ENCODE results near the gene GPRIN3. TPM values are rescaled to one million over a fixed set of nuclear protein-coding genes. Genes with fewer than 3 reads are reported as not detected.

The GPRIN3 gene
- total RNA-seq, 1 experiment from 2014 or later: 7.6 TPM

GRCh38 chr4:89352541-89352940, 44.9 kb upstream of the GPRIN3 start:
- intact Hi-C loops (cut with micrococcal nuclease; ENCODE audit: unreplicated experiment): no loop called here
- DNase-seq: no peak
- Mint-ChIP-seq H3K27ac (ENCODE audit: unreplicated experiment) (no peak overlapping the region), H3K4me3 (ENCODE audit: low read depth, unreplicated experiment) (no peak overlapping the region), H3K9me3 (ENCODE audit: low read depth, unreplicated experiment) (no peaks in the 10 kb centered on the region), H3K27me3 (ENCODE audit: unreplicated experiment) (no peaks in the 10 kb centered on the region), H3K4me1 (ENCODE audit: low read depth, unreplicated experiment) (peaks cover 13% of the 10 kb centered on the region), H3K36me3 (ENCODE audit: insufficient read depth, unreplicated experiment) (no peaks in the 10 kb centered on the region)
- TF ChIP-seq, protein P1, sequence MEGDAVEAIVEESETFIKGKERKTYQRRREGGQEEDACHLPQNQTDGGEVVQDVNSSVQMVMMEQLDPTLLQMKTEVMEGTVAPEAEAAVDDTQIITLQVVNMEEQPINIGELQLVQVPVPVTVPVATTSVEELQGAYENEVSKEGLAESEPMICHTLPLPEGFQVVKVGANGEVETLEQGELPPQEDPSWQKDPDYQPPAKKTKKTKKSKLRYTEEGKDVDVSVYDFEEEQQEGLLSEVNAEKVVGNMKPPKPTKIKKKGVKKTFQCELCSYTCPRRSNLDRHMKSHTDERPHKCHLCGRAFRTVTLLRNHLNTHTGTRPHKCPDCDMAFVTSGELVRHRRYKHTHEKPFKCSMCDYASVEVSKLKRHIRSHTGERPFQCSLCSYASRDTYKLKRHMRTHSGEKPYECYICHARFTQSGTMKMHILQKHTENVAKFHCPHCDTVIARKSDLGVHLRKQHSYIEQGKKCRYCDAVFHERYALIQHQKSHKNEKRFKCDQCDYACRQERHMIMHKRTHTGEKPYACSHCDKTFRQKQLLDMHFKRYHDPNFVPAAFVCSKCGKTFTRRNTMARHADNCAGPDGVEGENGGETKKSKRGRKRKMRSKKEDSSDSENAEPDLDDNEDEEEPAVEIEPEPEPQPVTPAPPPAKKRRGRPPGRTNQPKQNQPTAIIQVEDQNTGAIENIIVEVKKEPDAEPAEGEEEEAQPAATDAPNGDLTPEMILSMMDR (IDR thresholded peaks at IDR 0.05; ENCODE audit: unreplicated experiment): no peak
- no TSS peak for BruUV-seq (replicated peaks)
- CTCF ChIA-PET: no interaction called here

DNA sequence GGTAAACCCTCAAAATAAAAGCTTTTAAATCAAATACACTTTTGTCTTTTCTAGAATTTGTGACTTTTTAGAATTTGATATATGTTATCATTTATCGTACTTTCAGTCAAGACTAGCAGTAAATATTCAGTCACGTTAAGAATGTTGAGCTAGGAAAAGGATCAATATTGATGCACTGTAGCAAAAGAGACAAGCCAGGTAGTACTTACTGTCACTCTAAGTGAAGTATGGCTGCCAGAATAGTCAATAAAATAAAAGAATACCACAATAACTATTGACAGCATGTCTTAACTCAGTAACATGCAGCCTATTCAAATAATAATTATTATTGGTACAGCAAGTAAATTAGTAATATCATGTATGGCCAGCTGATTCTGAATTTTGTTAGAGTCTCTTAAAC, 43.6 kb upstream of the GPRIN3 start:
- Mint-ChIP-seq H3K27me3 (ENCODE audit: unreplicated experiment) (no peaks in the 10 kb centered on the region), H3K4me3 (ENCODE audit: low read depth, unreplicated experiment) (no peak overlapping the region), H3K36me3 (ENCODE audit: insufficient read depth, unreplicated experiment) (no peaks in the 10 kb centered on the region), H3K4me1 (ENCODE audit: low read depth, unreplicated experiment) (peaks cover 5% of the 10 kb centered on the region), H3K9me3 (ENCODE audit: low read depth, unreplicated experiment) (no peaks in the 10 kb centered on the region), H3K27ac (ENCODE audit: unreplicated experiment) (no peak overlapping the region)
- BruUV-seq (replicated peaks): no TSS peak
- DNase-seq: no peak
- intact Hi-C loops (cut with micrococcal nuclease; ENCODE audit: unreplicated experiment): no loop called here
- CTCF ChIA-PET: no interaction called here
- TF ChIP-seq, protein P1 (IDR thresholded peaks at IDR 0.05; ENCODE audit: unreplicated experiment): no peak

GRCh38 chr4:89347363-89348025, 39.9 kb upstream of the GPRIN3 start:
- no peaks in the 10 kb centered on the region for H3K9me3 Mint-ChIP-seq (ENCODE audit: low read depth, unreplicated experiment)
- H3K27ac Mint-ChIP-seq (ENCODE audit: unreplicated experiment): no peak overlapping the region
- intact Hi-C loops (cut with micrococcal nuclease; ENCODE audit: unreplicated experiment): no loop called here
- H3K4me3 Mint-ChIP-seq (ENCODE audit: low read depth, unreplicated experiment): no peak overlapping the region
- CTCF ChIA-PET: no interaction called here
- no peaks in the 10 kb centered on the region for H3K27me3 Mint-ChIP-seq (ENCODE audit: unreplicated experiment)
- H3K36me3 Mint-ChIP-seq (ENCODE audit: insufficient read depth, unreplicated experiment): no peaks in the 10 kb centered on the region
- TF ChIP-seq, protein P1 (IDR thresholded peaks at IDR 0.05; ENCODE audit: unreplicated experiment): no peak
- H3K4me1 Mint-ChIP-seq (ENCODE audit: low read depth, unreplicated experiment): no peaks in the 10 kb centered on the region
- no TSS peak for BruUV-seq (replicated peaks)
- no peak for DNase-seq

GRCh38 chr4:89344571-89344970, 37.0 kb upstream of the GPRIN3 start:
- Mint-ChIP-seq H3K4me1 (ENCODE audit: low read depth, unreplicated experiment) (no peaks in the 10 kb centered on the region), H3K9me3 (ENCODE audit: low read depth, unreplicated experiment) (no peaks in the 10 kb centered on the region), H3K36me3 (ENCODE audit: insufficient read depth, unreplicated experiment) (no peaks in the 10 kb centered on the region), H3K4me3 (ENCODE audit: low read depth, unreplicated experiment) (no peak overlapping the region), H3K27me3 (ENCODE audit: unreplicated experiment) (no peaks in the 10 kb centered on the region), H3K27ac (ENCODE audit: unreplicated experiment) (no peak overlapping the region)
- BruUV-seq (replicated peaks): no TSS peak
- DNase-seq: no peak
- CTCF ChIA-PET: no interaction called here
- TF ChIP-seq, protein P1 (IDR thresholded peaks at IDR 0.05; ENCODE audit: unreplicated experiment): no peak
- intact Hi-C loops (cut with micrococcal nuclease; ENCODE audit: unreplicated experiment): no loop called here

All from Calu3 (cell line).